Measurements from ENCODE around the gene PGM1. TPM values are rescaled to one million over a fixed set of nuclear protein-coding genes. Genes with fewer than 3 reads are reported as not detected.

The PGM1 gene
- total and polyA plus RNA-seq, 7 experiments from 2014 or later, result 11.9 to 57.2 (median 16.8) TPM

- H3K27me3 Mint-ChIP-seq, result peaks cover 8 to 33% (median 25%) of the 10 kb centered on the region in 5 donors
- no peaks in the 10 kb centered on the region for H3K4me1 ChIP-seq (ENCODE audit: control insufficient read depth in 2 of 2, insufficient read depth in 2 of 2, low read length in 2 of 2)
- no peaks in the 10 kb centered on the region for H3K36me3 ChIP-seq (ENCODE audit: control insufficient read depth in 2 of 3, insufficient read depth in 3 of 3, low read length in 3 of 3)
- H3K4me3 Mint-ChIP-seq, result no peak overlapping the region
- POLR2A ChIA-PET, result no interaction called here
- DNase-seq (no peak), ATAC-seq (no peak)
- intact Hi-C loops (cut with micrococcal nuclease), result no loop called here
- H3K27ac Mint-ChIP-seq, result no peak overlapping the region
- CTCF ChIA-PET, result no interaction called here
- H3K36me3 Mint-ChIP-seq, result no peaks in the 10 kb centered on the region
- no peak overlapping the region for H3K27ac ChIP-seq (ENCODE audit: low read depth, low read length)
- H3K4me3 ChIP-seq (ENCODE audit: low read length), result no peak overlapping the region
- no peaks in the 10 kb centered on the region for H3K27me3 ChIP-seq (ENCODE audit: control insufficient read depth in 2 of 2, insufficient read depth in 2 of 2, low read length in 2 of 2)
- H3K9me3 ChIP-seq (ENCODE audit: control insufficient read depth in 2 of 3, low read length in 3 of 3), result no peaks in the 10 kb centered on the region
- no peaks in the 10 kb centered on the region for H3K9me3 Mint-ChIP-seq
- H3K4me1 Mint-ChIP-seq, result peaks cover 0 to 10% (median 2%) of the 10 kb centered on the region in 7 donors
Observed at GRCh38 chr1:63705078-63705477, 111.9 kb downstream of the PGM1 start.

GRCh38 chr1:63709267-63709828 is 116.1 kb downstream of the PGM1 start:
- Mint-ChIP-seq H3K27ac (no peak overlapping the region), H3K36me3 (no peaks in the 10 kb centered on the region), H3K9me3 (no peaks in the 10 kb centered on the region), H3K27me3 (peaks cover 8 to 33% (median 23%) of the 10 kb centered on the region in 5 donors), H3K4me1 (peaks cover 0 to 3% (median 0%) of the 10 kb centered on the region in 7 donors), H3K4me3 (no peak overlapping the region)
- Histone ChIP-seq H3K9me3 (ENCODE audit: control insufficient read depth in 2 of 3, low read length in 3 of 3) (no peaks in the 10 kb centered on the region), H3K36me3 (ENCODE audit: control insufficient read depth in 2 of 3, insufficient read depth in 3 of 3, low read length in 3 of 3) (no peaks in the 10 kb centered on the region), H3K4me3 (ENCODE audit: low read length) (no peak overlapping the region), H3K4me1 (ENCODE audit: control insufficient read depth in 2 of 2, insufficient read depth in 2 of 2, low read length in 2 of 2) (no peaks in the 10 kb centered on the region), H3K27me3 (ENCODE audit: control insufficient read depth in 2 of 2, insufficient read depth in 2 of 2, low read length in 2 of 2) (no peaks in the 10 kb centered on the region), H3K27ac (ENCODE audit: low read depth, low read length) (no peak overlapping the region)
- intact Hi-C loops (cut with micrococcal nuclease), result no loop called here
- CTCF ChIA-PET, result interaction anchor here (0.6 kb wide), 1 partner anchor 421 kb away, joined by 3 read pairs; no protein-coding TSS in a partner anchor
- POLR2A ChIA-PET, result no interaction called here
- no peak for DNase-seq
- ATAC-seq, result no peak

Other genes with a start within 250 kb of the PGM1 start
- 10 to 100 TPM; 16.1 to 29.8 (median 27.3) TPM for gene ALG6, start 225.8 kb upstream of the PGM1 start, total RNA-seq
- gene ALG6, start 225.8 kb upstream of the PGM1 start, polyA plus RNA-seq, result 10 to 100 TPM; 21.0 to 25.1 TPM
- 10 to 100 TPM; 16.5 to 52.6 (median 32.9) TPM for gene ITGB3BP, start 70.2 kb upstream of the PGM1 start, total RNA-seq
- gene ITGB3BP, start 70.2 kb upstream of the PGM1 start, polyA plus RNA-seq, result 10 to 100 TPM; 19.6 to 24.6 TPM
- 10 to 100 TPM in 1 of 5 experiments, 1 to 10 TPM in 4; 4.1 to 13.5 (median 9.2) TPM for gene EFCAB7, start 69.9 kb upstream of the PGM1 start, total RNA-seq
- gene EFCAB7, start 69.9 kb upstream of the PGM1 start, polyA plus RNA-seq, result 1 to 10 TPM; 3.7 to 5.2 TPM
- under 1 TPM in 3 of 5 experiments, not detected in 2; 0.07 to 0.22 (median 0.16) TPM for gene ROR1, start 180.6 kb downstream of the PGM1 start, total RNA-seq
- gene ROR1, start 180.6 kb downstream of the PGM1 start, polyA plus RNA-seq, result not detected

All from naive thymus-derived CD4-positive, alpha-beta T cell (primary cell).